T-cell (primary cell): ENCODE data around the gene INSL6. TPM values are rescaled to one million over a fixed set of nuclear protein-coding genes. Genes with fewer than 3 reads are reported as not detected.

Source experiments
- ATAC-seq, 4 experiments: fragments of 200-7000 bp in 3 of 4; fragments of 150-1000 bp in 1 of 4; cut with Tn5 transposase; replicated peaks in 1 of 4; 1 replicate in 3 of 4; 2 replicates in 1 of 4; pipeline ENCODE4 v1.10.0; 2021; ENCODE audit warnings: moderate library complexity in 3 of 4, mild to moderate bottlenecking in 2 of 4, moderate number of reproducible peaks in 1 of 4
- CTCF ChIA-PET, 2 donors: fragments of 300-600 bp; sonication (Branson Sonifier 250); formaldehyde crosslinking; loops; one replicate each; lab custom pipeline; 2022; ENCODE audit warnings: antibody characterized with exemption in 2 of 2; lab: Charles Lee
- POLR2A ChIA-PET, 2 donors: fragments of 300-600 bp; sonication (Branson Sonifier 250); formaldehyde crosslinking; loops; one replicate each; lab custom pipeline; 2022; ENCODE audit warnings: antibody characterized with exemption in 2 of 2; lab: Charles Lee
- DNase-seq, 35 experiments: peaks; one replicate each; pipeline versions ENCODE4 v3.0.0 to v3.0.0-alpha.2; 2013 to 2023
- H3K27ac ChIP-seq: one replicate; pipeline ENCODE4 v1.5.1; 2013; ENCODE audit warnings: low read length
- H3K27me3 ChIP-seq, 2 experiments: replicated peaks in 1 of 2; 1 replicate in 1 of 2; 2 replicates in 1 of 2; pipeline versions ENCODE4 v1.6.1 to v1.7.0; 2013; ENCODE audit warnings: low read length in 1 of 2, mixed read lengths in 1 of 2; ENCODE audit not compliant: control insufficient read depth in 2 of 2, insufficient read depth in 2 of 2; ENCODE audit errors: extremely low read depth in 1 of 2
- H3K36me3 ChIP-seq, 2 donors: 1 replicate in 1 of 2; 2 replicates in 1 of 2; pipeline versions ENCODE4 v1.6.1 to v1.7.0; 2013; ENCODE audit warnings: low read length in 1 of 2; ENCODE audit not compliant: control insufficient read depth in 2 of 2, insufficient read depth in 1 of 2; ENCODE audit errors: extremely low read depth in 1 of 2
- H3K4me1 ChIP-seq, 2 experiments: 1 replicate in 1 of 2; 2 replicates in 1 of 2; pipeline versions ENCODE4 v1.6.1 to v1.7.0; 2013; ENCODE audit warnings: low read length in 2 of 2, mixed read lengths in 1 of 2; ENCODE audit not compliant: insufficient read depth in 2 of 2, control insufficient read depth in 1 of 2; ENCODE audit errors: extremely low read depth in 1 of 2
- H3K4me3 ChIP-seq, 2 donors: 1 replicate in 1 of 2; 2 replicates in 1 of 2; pipeline versions ENCODE4 v1.5.1 to v1.7.0; 2013; ENCODE audit warnings: mild to moderate bottlenecking in 2 of 2, low read length in 1 of 2, moderate library complexity in 1 of 2; ENCODE audit not compliant: control insufficient read depth in 1 of 2; ENCODE audit errors: extremely low read depth in 1 of 2
- H3K9me3 ChIP-seq: 2 replicates; pipeline ENCODE4 v1.7.0; 2013
- H3K27ac Mint-ChIP-seq, 2 donors: one replicate each; pipeline ENCODE4 v1.8.0; 2020 to 2021; ENCODE audit warnings: mild to moderate bottlenecking in 2 of 2, mixed read lengths in 2 of 2
- H3K27me3 Mint-ChIP-seq, 2 donors: one replicate each; pipeline ENCODE4 v1.8.0; 2021 to 2022; ENCODE audit warnings: mixed read lengths in 2 of 2
- H3K36me3 Mint-ChIP-seq: one replicate; pipeline ENCODE4 v1.8.0; 2021; ENCODE audit warnings: mixed read lengths
- H3K4me1 Mint-ChIP-seq, 3 donors: one replicate each; pipeline ENCODE4 v1.8.0; 2020 to 2022; ENCODE audit warnings: mixed read lengths in 3 of 3, mild to moderate bottlenecking in 1 of 3
- H3K4me3 Mint-ChIP-seq, 3 donors: one replicate each; pipeline ENCODE4 v1.8.0; 2020 to 2022; ENCODE audit warnings: mild to moderate bottlenecking in 3 of 3, mixed read lengths in 3 of 3, moderate library complexity in 3 of 3
- H3K9me3 Mint-ChIP-seq, 3 donors: one replicate each; pipeline ENCODE4 v1.8.0; 2020 to 2022; ENCODE audit warnings: mixed read lengths in 3 of 3
- WGBS: methylation state at CpG from one replicate; pipeline ENCODE4 v1.1.5; 2013; ENCODE audit warnings: missing lambda C conversion rate; ENCODE audit not compliant: insufficient coverage; 5-methylcytosine and 5-hydroxymethylcytosine counted together
- total RNA-seq, 35 experiments: library from RNA in 6 of 35; stranded (reverse) in 6 of 35; fragments of 120-200 nt in 1 of 35; gene quantifications; one replicate each; pipeline versions ENCODE4 v1.2.1 to v1.2.4 and lab custom pipeline; 2013 to 2026

The INSL6 gene
- total RNA-seq, 5 donors from 2014 or later (not counting 1 experiment from before 2014, with no cell fraction given): not detected

- H3K9me3 Mint-ChIP-seq: peaks cover 0 to 12% (median 9%) of the 10 kb centered on the region in 3 donors
- CTCF ChIA-PET: interaction anchor here in 1 of 2 donors (0.9 kb wide), 1 partner anchor 272 kb away, joined by 3 read pairs; the partner anchor contains the start of gene CD274
- peaks cover 12 to 21% (median 16%) of the 10 kb centered on the region in 3 donors for H3K4me1 Mint-ChIP-seq
- DNase-seq: peak in 25 of 35 experiments; percentile 3 to 51 (median 19)
- H3K4me3 Mint-ChIP-seq: peak overlapping the region in 1 of 3 donors; percentile 32
- POLR2A ChIA-PET: no interaction called here
- Histone ChIP-seq H3K4me1 (peaks cover 3 to 6% of the 10 kb centered on the region in 2 experiments), H3K4me3 (no peak overlapping the region), H3K36me3 (no peaks in the 10 kb centered on the region), H3K9me3 (no peaks in the 10 kb centered on the region), H3K27ac (no peak overlapping the region), H3K27me3 (no peaks in the 10 kb centered on the region)
- WGBS: 92% methylated on average over 2 of the region's 4 CpGs
- H3K27ac Mint-ChIP-seq: peak overlapping the region; percentile 19 to 57
- no peaks in the 10 kb centered on the region for H3K36me3 Mint-ChIP-seq
- no peaks in the 10 kb centered on the region for H3K27me3 Mint-ChIP-seq
- ATAC-seq: peak; percentile 78 to 96 (median 90)
These were observed 7.2 kb downstream of the INSL6 start for GRCh38 chr9:5178126-5178805.

- Mint-ChIP-seq H3K27ac (no peak overlapping the region), H3K4me3 (no peak overlapping the region), H3K27me3 (no peaks in the 10 kb centered on the region), H3K9me3 (peaks cover 18 to 55% (median 23%) of the 10 kb centered on the region in 3 donors), H3K36me3 (peaks cover 72% of the 10 kb centered on the region), H3K4me1 (no peaks in the 10 kb centered on the region)
- Histone ChIP-seq H3K27ac (no peak overlapping the region), H3K9me3 (peaks cover 3% of the 10 kb centered on the region), H3K4me1 (no peaks in the 10 kb centered on the region), H3K36me3 (peaks cover 0 to 2% of the 10 kb centered on the region in 2 donors), H3K27me3 (no peaks in the 10 kb centered on the region), H3K4me3 (no peak overlapping the region)
- DNase-seq (no peak), ATAC-seq (no peak)
- 100% methylated on average over 1 of the region's 1 CpG for WGBS
- CTCF ChIA-PET: no interaction called here
- POLR2A ChIA-PET: no interaction called here
These were observed 39.2 kb downstream of the INSL6 start for GRCh38 chr9:5146241-5146640.

DNA sequence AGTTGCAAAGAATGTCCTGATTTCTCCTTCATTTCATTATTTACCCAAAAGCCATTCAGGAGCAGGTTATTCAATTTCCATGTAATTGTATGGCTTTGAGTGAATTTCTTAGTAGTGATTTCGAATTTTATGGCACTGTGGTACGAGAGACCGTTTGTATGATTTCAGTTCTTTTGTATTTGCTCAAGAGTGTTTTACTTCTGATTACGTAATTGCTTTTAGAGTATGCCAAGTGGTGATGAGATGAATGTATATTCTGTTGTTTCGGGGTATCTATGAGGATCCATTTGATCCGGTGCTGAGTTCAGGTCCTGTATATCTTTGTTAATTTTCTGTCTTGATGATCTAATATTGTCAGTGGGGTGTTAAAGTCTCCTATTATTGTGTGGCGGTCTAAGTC, 41.2 kb downstream of the INSL6 start:
- no peak overlapping the region for H3K27ac Mint-ChIP-seq
- H3K4me1 Mint-ChIP-seq: no peaks in the 10 kb centered on the region
- ATAC-seq (no peak), DNase-seq (no peak)
- Histone ChIP-seq H3K27ac (no peak overlapping the region), H3K4me1 (no peaks in the 10 kb centered on the region), H3K27me3 (no peaks in the 10 kb centered on the region), H3K9me3 (peaks cover 3% of the 10 kb centered on the region), H3K36me3 (peaks cover 0 to 2% of the 10 kb centered on the region in 2 donors), H3K4me3 (no peak overlapping the region)
- peaks cover 18 to 50% (median 21%) of the 10 kb centered on the region in 3 donors for H3K9me3 Mint-ChIP-seq
- whole genome bisulfite sequencing: 85% methylated on average over 6 of the region's 7 CpGs
- no peaks in the 10 kb centered on the region for H3K27me3 Mint-ChIP-seq
- H3K4me3 Mint-ChIP-seq: no peak overlapping the region
- ChIA-PET CTCF (no interaction called here), POLR2A (no interaction called here)
- H3K36me3 Mint-ChIP-seq: peaks cover 69% of the 10 kb centered on the region

GRCh38 chr9:5140151-5140550, 45.3 kb downstream of the INSL6 start:
- POLR2A ChIA-PET: no interaction called here

GRCh38 chr9:5122516-5122915, 62.9 kb downstream of the INSL6 start:
- Histone ChIP-seq H3K36me3 (peaks cover 0 to 13% of the 10 kb centered on the region in 2 donors), H3K4me3 (no peak overlapping the region), H3K27me3 (no peaks in the 10 kb centered on the region), H3K9me3 (no peaks in the 10 kb centered on the region), H3K27ac (no peak overlapping the region), H3K4me1 (no peaks in the 10 kb centered on the region)
- ChIA-PET POLR2A (no interaction called here), CTCF (no interaction called here)
- no peak overlapping the region for H3K27ac Mint-ChIP-seq
- WGBS: no CpG with 5 or more reads among the region's 3 CpGs
- no peak overlapping the region for H3K4me3 Mint-ChIP-seq
- DNase-seq (no peak), ATAC-seq (no peak)
- H3K9me3 Mint-ChIP-seq: no peaks in the 10 kb centered on the region
- no peaks in the 10 kb centered on the region for H3K4me1 Mint-ChIP-seq
- H3K27me3 Mint-ChIP-seq: no peaks in the 10 kb centered on the region
- peaks cover 53% of the 10 kb centered on the region for H3K36me3 Mint-ChIP-seq

More at GRCh38 chr9:5140151-5140550, 45.3 kb downstream of the INSL6 start:
- DNase-seq (no peak), ATAC-seq (no peak)
- H3K36me3 ChIP-seq: no peaks in the 10 kb centered on the region
- peaks cover 45% of the 10 kb centered on the region for H3K36me3 Mint-ChIP-seq
- no peak overlapping the region for H3K27ac Mint-ChIP-seq
- peaks cover 27 to 55% (median 29%) of the 10 kb centered on the region in 3 donors for H3K9me3 Mint-ChIP-seq
- peaks cover 3% of the 10 kb centered on the region for H3K9me3 ChIP-seq
- CTCF ChIA-PET: no interaction called here
- no peak overlapping the region for H3K27ac ChIP-seq
- no peak overlapping the region for H3K4me3 ChIP-seq
- H3K27me3 ChIP-seq: no peaks in the 10 kb centered on the region
- no peaks in the 10 kb centered on the region for H3K4me1 ChIP-seq
- H3K27me3 Mint-ChIP-seq: no peaks in the 10 kb centered on the region
- H3K4me1 Mint-ChIP-seq: no peaks in the 10 kb centered on the region
- WGBS: no CpG with 5 or more reads among the region's 1 CpG
- H3K4me3 Mint-ChIP-seq: no peak overlapping the region

DNA sequence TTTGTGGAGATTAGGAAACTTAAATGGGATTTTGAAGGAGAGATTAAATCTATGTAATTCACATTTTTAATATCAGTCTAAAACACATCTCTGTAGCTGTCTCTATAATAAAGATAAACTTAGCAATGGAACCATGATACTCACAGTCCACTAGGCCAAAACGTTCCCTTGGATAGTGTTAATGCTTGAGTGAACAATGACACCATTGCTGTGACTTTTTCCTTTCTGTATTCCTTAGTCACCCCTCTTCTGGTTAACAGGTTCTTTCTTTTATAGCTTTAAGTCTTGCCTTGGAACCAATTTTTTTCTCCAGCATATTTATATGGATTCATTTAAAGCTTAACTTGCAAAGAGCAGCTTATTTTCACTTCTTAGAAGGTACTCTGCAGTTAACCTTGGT, 63.3 kb downstream of the INSL6 start:
- Histone ChIP-seq H3K4me1 (no peaks in the 10 kb centered on the region), H3K36me3 (peaks cover 0 to 13% of the 10 kb centered on the region in 2 donors), H3K4me3 (no peak overlapping the region), H3K27ac (no peak overlapping the region), H3K27me3 (no peaks in the 10 kb centered on the region), H3K9me3 (no peaks in the 10 kb centered on the region)
- Mint-ChIP-seq H3K9me3 (no peaks in the 10 kb centered on the region), H3K36me3 (peaks cover 52% of the 10 kb centered on the region), H3K4me1 (no peaks in the 10 kb centered on the region), H3K27ac (no peak overlapping the region), H3K4me3 (no peak overlapping the region), H3K27me3 (no peaks in the 10 kb centered on the region)
- ChIA-PET CTCF (no interaction called here), POLR2A (no interaction called here)
- DNase-seq (no peak), ATAC-seq (no peak)
- WGBS: no CpG with 5 or more reads among the region's 1 CpG
